ENCODE results near the gene B4GAT1. TPM values are rescaled to one million over a fixed set of nuclear protein-coding genes. Genes with fewer than 3 reads are reported as not detected.

The B4GAT1 gene
- total and polyA plus RNA-seq, 2 of the 4 experiments (the other 2 are of a cell fraction): 10.6 to 18.4 TPM

DNA sequence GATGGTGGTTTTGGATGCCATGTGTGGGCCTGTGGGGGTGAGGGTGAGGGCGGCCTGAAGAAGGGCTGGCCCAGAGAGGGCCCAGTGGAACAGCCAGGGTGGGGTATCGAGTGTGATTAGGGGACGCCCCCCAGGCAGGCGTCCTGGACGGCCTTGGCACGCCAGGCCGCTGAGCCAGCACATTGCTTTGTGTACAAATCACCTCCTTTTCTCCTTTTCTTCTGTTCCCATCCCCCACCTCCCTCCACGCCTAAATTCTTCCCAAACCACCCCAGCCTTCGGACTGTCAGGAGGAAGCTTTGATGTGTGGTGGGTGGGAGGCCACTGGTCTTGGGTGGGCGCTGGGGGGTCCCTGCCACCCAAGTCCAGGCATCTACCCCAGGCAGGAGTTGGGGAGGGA is 22.8 kb downstream of the B4GAT1 start:
- peaks cover 29% of the 10 kb centered on the region for H3K9me1 ChIP-seq (ENCODE audit: insufficient read depth, low read length)
- H3K4me3 ChIP-seq (ENCODE audit: insufficient read depth, low read depth, low read length): no peak overlapping the region
- H3K56ac ChIP-seq (ENCODE audit: extremely low read depth, insufficient read depth, low read length): peak overlapping the region; percentile 29; the same call in 1 of the 2 replicates
- H2AK9ac ChIP-seq (replicated peaks; ENCODE audit: low read depth, low read length, poor library complexity): peak overlapping the region; percentile 97
- peak overlapping the region; percentile 100 for H2AK5ac ChIP-seq (ENCODE audit: low read depth, low read length)
- H3K9ac ChIP-seq (ENCODE audit: low read depth, low read length): peak overlapping the region; percentile 18; the same call in 1 of the 2 replicates
- peak overlapping the region; percentile 96 for H3K14ac ChIP-seq (replicated peaks; ENCODE audit: low read depth, low read length)
- POLR2A ChIA-PET (ENCODE audit: unreplicated experiment): no interaction called here
- peak overlapping the region; percentile 81 to 95 for H4K8ac ChIP-seq (ENCODE audit: low read depth in 2 of 2, low read length in 2 of 2)
- H3K27me3 ChIP-seq (ENCODE audit: control insufficient read depth, insufficient read depth, low read length): no peaks in the 10 kb centered on the region
- CTCF ChIA-PET: no interaction called here
- H2AFZ ChIP-seq (replicated peaks; ENCODE audit: low read length, poor library complexity): peak overlapping the region; percentile 96
- peak overlapping the region; percentile 100 for H4K91ac ChIP-seq (ENCODE audit: insufficient read depth, low read depth, low read length)
- no peaks in the 10 kb centered on the region for H4K20me1 ChIP-seq (ENCODE audit: insufficient read depth, low read length)
- H3K4ac ChIP-seq (ENCODE audit: low read depth, low read length): peak overlapping the region; percentile 100
- H2BK20ac ChIP-seq (ENCODE audit: low read depth, low read length): peak overlapping the region; percentile 96
- no TSS peak for BruUV-seq (replicated peaks)
- H2BK120ac ChIP-seq (ENCODE audit: low read depth, low read length): peak overlapping the region; percentile 97
- peak overlapping the region; percentile 12 for H3K4me2 ChIP-seq (ENCODE audit: low read depth, low read length)
- in situ Hi-C loops (cut with MboI; ENCODE audit: low sequenced_read_pairs) (no loop called here), dilution Hi-C loops (cut with HindIII; ENCODE audit: low sequenced_read_pairs, unreplicated experiment) (no loop called here), intact Hi-C loops (cut with micrococcal nuclease) (no loop called here)
- ATAC-seq (ENCODE audit: low read depth) (peak; percentile 1; the same call in 1 of the 2 replicates), DNase-seq (no peak)
- H3K18ac ChIP-seq (ENCODE audit: low read depth, low read length): peak overlapping the region; percentile 91
- peaks cover 0 to 35% of the 10 kb centered on the region in 2 experiments; a peak in 3 of 4 replicates for H3K79me1 ChIP-seq (ENCODE audit: low read depth in 1 of 2, low read length in 2 of 2)
- TF ChIP-seq MAZ (IDR thresholded peaks at IDR 0.05; ENCODE audit: borderline replicate concordance, low read depth, low read length) (no peak), MAFK (IDR thresholded peaks at IDR 0.05; ENCODE audit: low read depth, low read length) (peak; percentile 86)
- H3K27ac ChIP-seq (ENCODE audit: insufficient read depth, low read length): peak overlapping the region; percentile 79
- peak overlapping the region; percentile 99; the same call in 2 of the 3 replicates for H2BK15ac ChIP-seq (ENCODE audit: low read depth, low read length)
- peaks cover 43% of the 10 kb centered on the region for H3K4me1 ChIP-seq (ENCODE audit: control insufficient read depth, insufficient read depth, low read length)
- peak overlapping the region; percentile 100 for H2BK5ac ChIP-seq (ENCODE audit: low read depth, low read length, poor library complexity, severe bottlenecking)
- peak overlapping the region; percentile 91; the same call in 1 of the 2 replicates for H3K23ac ChIP-seq (ENCODE audit: low read depth, low read length)
- no peaks in the 10 kb centered on the region for H3K9me3 ChIP-seq (ENCODE audit: control insufficient read depth, insufficient read depth, low read length)
- no CpG with 5 or more reads among the region's 10 CpGs for WGBS, 2 experiments (ENCODE audit: extremely low coverage in 2 of 2, insufficient read length in 1 of 2)
- no peaks in the 10 kb centered on the region for H3K36me3 ChIP-seq (ENCODE audit: control insufficient read depth, insufficient read depth, low read length)
- peak overlapping the region; percentile 88 for H4K5ac ChIP-seq (ENCODE audit: low read depth, low read length)
